Measurements from ENCODE around the gene REV3L. TPM values are rescaled to one million over a fixed set of nuclear protein-coding genes. Genes with fewer than 3 reads are reported as not detected.

The REV3L gene
- total and polyA plus RNA-seq, 2 of the 8 experiments (the other 6 are each of a cell fraction or from before 2014, with no cell fraction given) = 2.1 to 6.6 TPM

DNA sequence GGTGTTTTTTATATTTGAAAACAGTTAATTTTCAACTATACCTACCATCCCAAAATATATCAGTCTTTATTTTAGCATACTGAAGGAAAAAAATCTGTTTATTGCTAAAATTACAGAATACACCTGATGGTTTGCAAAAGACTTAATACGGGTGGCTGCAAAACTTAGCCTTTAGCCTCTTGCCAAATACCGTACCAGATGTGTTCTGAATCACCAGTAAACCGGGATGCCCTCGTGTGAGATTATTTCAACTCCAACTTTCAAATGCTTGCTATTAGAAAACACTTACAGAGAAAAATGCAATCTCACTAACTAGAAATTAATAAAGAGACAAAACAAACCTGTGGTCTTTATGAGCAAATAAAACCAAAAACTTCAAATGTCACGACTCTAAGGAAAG, 36.0 kb downstream of the REV3L start (continued):
- TF ChIP-seq, protein P1, sequence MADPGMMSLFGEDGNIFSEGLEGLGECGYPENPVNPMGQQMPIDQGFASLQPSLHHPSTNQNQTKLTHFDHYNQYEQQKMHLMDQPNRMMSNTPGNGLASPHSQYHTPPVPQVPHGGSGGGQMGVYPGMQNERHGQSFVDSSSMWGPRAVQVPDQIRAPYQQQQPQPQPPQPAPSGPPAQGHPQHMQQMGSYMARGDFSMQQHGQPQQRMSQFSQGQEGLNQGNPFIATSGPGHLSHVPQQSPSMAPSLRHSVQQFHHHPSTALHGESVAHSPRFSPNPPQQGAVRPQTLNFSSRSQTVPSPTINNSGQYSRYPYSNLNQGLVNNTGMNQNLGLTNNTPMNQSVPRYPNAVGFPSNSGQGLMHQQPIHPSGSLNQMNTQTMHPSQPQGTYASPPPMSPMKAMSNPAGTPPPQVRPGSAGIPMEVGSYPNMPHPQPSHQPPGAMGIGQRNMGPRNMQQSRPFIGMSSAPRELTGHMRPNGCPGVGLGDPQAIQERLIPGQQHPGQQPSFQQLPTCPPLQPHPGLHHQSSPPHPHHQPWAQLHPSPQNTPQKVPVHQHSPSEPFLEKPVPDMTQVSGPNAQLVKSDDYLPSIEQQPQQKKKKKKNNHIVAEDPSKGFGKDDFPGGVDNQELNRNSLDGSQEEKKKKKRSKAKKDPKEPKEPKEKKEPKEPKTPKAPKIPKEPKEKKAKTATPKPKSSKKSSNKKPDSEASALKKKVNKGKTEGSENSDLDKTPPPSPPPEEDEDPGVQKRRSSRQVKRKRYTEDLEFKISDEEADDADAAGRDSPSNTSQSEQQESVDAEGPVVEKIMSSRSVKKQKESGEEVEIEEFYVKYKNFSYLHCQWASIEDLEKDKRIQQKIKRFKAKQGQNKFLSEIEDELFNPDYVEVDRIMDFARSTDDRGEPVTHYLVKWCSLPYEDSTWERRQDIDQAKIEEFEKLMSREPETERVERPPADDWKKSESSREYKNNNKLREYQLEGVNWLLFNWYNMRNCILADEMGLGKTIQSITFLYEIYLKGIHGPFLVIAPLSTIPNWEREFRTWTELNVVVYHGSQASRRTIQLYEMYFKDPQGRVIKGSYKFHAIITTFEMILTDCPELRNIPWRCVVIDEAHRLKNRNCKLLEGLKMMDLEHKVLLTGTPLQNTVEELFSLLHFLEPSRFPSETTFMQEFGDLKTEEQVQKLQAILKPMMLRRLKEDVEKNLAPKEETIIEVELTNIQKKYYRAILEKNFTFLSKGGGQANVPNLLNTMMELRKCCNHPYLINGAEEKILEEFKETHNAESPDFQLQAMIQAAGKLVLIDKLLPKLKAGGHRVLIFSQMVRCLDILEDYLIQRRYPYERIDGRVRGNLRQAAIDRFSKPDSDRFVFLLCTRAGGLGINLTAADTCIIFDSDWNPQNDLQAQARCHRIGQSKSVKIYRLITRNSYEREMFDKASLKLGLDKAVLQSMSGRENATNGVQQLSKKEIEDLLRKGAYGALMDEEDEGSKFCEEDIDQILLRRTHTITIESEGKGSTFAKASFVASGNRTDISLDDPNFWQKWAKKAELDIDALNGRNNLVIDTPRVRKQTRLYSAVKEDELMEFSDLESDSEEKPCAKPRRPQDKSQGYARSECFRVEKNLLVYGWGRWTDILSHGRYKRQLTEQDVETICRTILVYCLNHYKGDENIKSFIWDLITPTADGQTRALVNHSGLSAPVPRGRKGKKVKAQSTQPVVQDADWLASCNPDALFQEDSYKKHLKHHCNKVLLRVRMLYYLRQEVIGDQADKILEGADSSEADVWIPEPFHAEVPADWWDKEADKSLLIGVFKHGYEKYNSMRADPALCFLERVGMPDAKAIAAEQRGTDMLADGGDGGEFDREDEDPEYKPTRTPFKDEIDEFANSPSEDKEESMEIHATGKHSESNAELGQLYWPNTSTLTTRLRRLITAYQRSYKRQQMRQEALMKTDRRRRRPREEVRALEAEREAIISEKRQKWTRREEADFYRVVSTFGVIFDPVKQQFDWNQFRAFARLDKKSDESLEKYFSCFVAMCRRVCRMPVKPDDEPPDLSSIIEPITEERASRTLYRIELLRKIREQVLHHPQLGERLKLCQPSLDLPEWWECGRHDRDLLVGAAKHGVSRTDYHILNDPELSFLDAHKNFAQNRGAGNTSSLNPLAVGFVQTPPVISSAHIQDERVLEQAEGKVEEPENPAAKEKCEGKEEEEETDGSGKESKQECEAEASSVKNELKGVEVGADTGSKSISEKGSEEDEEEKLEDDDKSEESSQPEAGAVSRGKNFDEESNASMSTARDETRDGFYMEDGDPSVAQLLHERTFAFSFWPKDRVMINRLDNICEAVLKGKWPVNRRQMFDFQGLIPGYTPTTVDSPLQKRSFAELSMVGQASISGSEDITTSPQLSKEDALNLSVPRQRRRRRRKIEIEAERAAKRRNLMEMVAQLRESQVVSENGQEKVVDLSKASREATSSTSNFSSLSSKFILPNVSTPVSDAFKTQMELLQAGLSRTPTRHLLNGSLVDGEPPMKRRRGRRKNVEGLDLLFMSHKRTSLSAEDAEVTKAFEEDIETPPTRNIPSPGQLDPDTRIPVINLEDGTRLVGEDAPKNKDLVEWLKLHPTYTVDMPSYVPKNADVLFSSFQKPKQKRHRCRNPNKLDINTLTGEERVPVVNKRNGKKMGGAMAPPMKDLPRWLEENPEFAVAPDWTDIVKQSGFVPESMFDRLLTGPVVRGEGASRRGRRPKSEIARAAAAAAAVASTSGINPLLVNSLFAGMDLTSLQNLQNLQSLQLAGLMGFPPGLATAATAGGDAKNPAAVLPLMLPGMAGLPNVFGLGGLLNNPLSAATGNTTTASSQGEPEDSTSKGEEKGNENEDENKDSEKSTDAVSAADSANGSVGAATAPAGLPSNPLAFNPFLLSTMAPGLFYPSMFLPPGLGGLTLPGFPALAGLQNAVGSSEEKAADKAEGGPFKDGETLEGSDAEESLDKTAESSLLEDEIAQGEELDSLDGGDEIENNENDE (IDR thresholded peaks at IDR 0.05; ENCODE audit: insufficient replicate concordance, low read length) = no peak
- TF ChIP-seq, protein P2, sequence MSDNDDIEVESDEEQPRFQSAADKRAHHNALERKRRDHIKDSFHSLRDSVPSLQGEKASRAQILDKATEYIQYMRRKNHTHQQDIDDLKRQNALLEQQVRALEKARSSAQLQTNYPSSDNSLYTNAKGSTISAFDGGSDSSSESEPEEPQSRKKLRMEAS (IDR thresholded peaks at IDR 0.05) = no peak
- TF ChIP-seq KDM5A (IDR thresholded peaks at IDR 0.05; ENCODE audit: low read length) (no peak), SP2 (IDR thresholded peaks at IDR 0.05; ENCODE audit: low read length) (no peak), ASH2L (IDR thresholded peaks at IDR 0.05; ENCODE audit: low read length) (no peak), POLR2AphosphoS5 (IDR thresholded peaks at IDR 0.05; ENCODE audit: low read depth, low read length) (no peak), NRF1 (IDR thresholded peaks at IDR 0.05; ENCODE audit: low read depth, low read length) (no peak), TBP (IDR thresholded peaks at IDR 0.05; ENCODE audit: low read depth, low read length) (no peak), KDM1A (IDR thresholded peaks at IDR 0.05; ENCODE audit: borderline replicate concordance, low read length) (no peak)
- TF ChIP-seq, protein P3, sequence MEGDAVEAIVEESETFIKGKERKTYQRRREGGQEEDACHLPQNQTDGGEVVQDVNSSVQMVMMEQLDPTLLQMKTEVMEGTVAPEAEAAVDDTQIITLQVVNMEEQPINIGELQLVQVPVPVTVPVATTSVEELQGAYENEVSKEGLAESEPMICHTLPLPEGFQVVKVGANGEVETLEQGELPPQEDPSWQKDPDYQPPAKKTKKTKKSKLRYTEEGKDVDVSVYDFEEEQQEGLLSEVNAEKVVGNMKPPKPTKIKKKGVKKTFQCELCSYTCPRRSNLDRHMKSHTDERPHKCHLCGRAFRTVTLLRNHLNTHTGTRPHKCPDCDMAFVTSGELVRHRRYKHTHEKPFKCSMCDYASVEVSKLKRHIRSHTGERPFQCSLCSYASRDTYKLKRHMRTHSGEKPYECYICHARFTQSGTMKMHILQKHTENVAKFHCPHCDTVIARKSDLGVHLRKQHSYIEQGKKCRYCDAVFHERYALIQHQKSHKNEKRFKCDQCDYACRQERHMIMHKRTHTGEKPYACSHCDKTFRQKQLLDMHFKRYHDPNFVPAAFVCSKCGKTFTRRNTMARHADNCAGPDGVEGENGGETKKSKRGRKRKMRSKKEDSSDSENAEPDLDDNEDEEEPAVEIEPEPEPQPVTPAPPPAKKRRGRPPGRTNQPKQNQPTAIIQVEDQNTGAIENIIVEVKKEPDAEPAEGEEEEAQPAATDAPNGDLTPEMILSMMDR (IDR thresholded peaks at IDR 0.05; ENCODE audit: control extremely low read depth in 1 of 3, insufficient read depth in 1 of 3, low read depth in 1 of 3, low read length in 3 of 3) = no peak

Data from H1 (cell line).